HG03135 (cell line): ENCODE data around the gene PKIB.

Experiments
- ATAC-seq: cut with Tn5 transposase; IDR thresholded peaks from one replicate; pipeline ENCODE4 v1.9.1; 2021; ENCODE audit warnings: mild to moderate bottlenecking, moderate library complexity; ENCODE audit not compliant: unreplicated experiment

The PKIB gene

DNA sequence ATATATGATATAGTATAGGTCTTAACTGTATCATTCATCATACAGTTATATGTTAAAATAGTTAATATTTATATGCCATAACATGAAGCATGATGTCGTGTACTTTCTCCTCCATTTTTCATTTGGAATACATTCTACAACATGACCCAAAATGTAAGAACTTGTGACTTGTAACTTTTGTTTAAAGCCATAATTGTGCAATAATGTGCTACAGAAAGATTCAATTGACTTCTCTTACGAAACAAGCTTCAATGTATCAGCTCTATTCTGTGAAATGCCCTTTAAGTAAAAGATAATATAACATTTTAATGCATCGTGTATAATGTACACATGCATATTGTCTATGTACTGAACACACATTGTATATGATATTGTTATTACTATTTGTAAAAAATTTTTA, 92.6 kb downstream of the PKIB start:
- no peak for ATAC-seq

DNA sequence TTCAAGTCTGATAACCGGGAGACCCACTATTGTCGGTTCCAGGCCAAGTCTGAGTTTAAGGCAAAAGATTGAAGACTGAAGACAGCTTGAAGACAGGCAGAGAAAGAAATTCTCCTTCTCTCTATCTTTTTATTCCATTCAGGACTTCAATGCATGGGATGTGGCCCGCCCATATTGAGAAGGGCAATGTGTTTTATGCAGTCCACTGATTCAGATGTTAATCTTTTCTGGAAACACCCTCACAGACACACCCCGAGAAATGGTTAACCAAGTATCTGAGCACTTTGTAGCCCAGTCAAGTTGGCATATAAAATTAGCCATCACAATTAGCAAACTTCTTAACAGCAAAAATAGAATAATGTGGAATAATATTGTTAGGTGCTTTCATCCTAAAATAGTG, 93.9 kb downstream of the PKIB start:
- ATAC-seq: no peak

DNA sequence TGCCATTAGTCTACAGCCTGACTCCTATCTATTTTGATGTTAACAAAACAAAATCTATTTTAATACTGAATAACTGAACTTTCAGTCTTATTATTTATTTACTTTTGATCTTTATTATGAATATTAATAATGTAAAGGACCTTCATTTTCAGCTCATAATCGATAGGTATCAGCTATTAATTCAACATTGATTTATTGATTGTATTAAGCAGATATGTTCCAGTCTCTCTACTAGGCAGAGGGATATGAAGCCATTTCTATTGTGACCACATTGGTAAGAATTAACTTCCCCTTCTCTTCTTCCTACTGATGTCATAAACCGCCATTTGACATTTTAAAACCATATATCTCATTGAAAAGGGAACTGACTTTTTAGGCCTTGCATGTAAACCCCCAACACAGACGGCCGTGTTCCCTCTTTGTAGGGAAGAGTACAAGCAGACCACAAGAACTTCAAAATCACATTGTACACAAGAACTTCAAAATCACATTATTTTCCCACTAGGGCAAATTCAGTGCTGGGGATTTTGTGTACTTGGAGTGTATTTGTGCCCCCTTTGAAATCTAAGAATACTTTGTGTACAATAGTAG, 99.8 kb downstream of the PKIB start:
- ATAC-seq: peak; percentile 72

DNA sequence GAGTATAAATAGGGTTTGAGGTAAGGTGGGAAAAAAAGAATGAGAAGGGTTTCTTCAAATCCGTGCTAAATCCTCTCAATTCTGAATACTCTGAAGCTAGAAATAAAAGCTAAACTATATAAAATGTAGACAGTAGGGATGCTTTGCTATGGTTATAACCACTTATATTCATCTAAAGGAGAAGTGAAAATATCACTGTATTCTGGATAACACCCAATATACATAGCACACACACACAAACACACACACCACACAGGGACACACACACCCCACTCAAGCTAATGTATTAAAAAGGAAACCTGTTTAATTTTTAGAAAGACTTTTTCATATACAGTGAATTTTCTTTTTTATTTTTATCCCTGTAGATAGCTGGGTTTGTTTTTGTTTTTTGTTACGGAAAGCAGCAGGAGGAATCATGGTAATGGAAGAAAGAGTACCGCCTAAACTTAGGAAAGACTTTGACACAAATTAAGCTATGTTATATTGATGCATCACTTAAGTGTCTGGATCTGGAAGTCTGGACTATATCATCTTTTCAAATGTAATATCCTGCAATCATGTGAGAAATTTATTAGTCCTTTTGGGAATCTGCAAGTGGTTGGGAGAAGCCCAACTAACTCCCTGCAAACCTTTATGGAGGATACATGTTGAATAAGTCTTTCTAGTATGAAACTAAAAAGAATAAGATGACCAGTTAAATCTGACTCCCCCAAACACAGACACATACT, 100.9 kb downstream of the PKIB start:
- no peak for ATAC-seq

DNA sequence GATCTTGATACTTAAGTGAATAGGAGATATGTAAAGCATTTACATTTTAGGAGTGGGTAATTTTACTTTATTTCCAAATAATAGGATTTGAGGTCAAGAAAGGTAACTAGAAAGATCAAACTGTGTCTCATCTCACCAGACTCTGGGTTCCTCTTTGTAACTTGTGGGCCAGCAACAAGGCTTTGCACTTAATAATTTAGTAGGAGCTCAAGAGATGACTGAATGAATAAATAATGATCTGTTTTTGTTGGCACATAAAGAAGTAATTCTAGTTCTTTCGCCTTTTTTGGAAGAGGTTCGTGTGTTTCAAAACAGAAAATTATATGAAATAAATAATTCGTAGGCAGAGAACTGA, 101.9 kb downstream of the PKIB start:
- ATAC-seq: no peak

- ATAC-seq: no peak
Measured at GRCh38 chr6:122712448-122713137, 102.4 kb downstream of the PKIB start.

DNA sequence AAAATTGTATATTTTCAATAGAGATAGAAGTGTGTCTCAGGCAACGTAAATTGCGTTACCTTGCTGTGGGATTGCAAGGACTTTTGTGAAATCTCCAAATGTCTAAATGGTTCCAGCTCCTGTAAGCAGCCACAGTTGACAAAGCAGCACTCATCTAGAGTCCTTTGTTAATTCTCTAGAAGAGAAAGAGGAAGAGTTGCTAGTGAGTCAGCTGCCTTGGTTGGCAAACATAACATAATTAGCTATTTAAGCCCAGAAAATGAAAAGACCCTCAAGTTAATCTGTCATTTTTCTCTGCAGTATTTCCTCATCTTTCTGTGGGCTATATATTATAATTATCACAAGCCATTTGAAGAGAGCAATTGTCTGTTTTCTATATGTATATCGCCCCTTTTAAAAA, 102.9 kb downstream of the PKIB start:
- ATAC-seq: no peak

- no peak for ATAC-seq
Measured at GRCh38 chr6:122714059-122714458, 103.9 kb downstream of the PKIB start.

- no peak for ATAC-seq
Measured at GRCh38 chr6:122715725-122716124, 105.5 kb downstream of the PKIB start.

GRCh38 chr6:122717350-122717749, 107.1 kb downstream of the PKIB start:
- ATAC-seq: no peak

DNA sequence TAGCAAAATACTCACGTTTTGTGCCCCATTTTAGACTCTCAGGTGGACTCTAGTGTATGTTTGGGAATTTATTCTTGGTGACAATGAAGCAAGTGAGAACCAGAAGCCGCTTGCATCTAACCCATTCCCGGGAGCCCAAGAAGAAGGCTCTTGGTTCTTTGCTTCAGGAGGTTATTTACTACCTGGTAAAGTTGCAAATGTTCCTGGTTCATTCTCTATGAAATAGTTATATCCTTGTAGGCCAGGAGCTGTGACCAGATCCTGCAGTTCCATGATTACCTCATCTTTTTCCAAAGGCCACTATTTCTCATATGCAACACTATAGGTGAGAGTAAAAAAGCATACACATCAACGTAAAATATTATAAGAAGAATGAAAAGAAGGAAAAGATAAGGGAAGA, 108.4 kb downstream of the PKIB start:
- no peak for ATAC-seq

DNA sequence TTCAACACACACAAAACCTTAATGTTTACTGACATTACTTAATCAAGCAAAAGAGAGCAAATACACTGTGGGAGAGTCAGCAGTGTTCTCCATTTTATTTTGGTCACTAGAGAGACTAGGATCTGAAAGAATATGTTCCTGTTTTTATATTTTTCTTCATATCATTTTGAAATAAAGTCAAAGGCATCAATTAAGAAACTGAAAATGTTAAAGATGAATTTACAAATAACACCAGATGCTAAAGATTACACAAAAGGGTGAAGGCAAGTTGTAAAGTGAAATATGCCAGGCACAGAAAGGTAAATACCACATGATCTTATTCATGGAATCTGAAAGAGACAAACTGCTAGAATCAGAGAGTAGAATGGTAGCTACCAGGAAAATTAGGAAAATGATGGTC, 109.0 kb downstream of the PKIB start:
- ATAC-seq: no peak

DNA sequence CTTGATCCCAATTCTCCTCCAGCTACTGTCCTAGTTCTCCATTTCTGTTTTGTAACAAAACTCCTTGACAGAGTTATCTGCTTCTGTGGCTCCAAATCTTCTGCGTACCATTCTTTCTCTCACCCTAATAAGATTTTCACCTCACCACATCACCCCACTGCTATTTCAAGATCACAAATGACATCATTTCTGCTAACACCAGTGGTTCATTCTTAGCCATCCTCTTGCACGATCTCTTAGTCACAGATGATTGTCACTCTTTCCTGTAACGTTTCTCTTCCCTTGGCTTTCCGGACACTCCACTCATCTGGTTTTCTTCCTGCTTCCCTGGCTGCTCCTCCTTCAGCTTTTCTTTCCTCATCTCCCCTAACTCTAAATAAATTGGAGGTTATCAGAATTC, 112.5 kb downstream of the PKIB start:
- ATAC-seq: no peak

DNA sequence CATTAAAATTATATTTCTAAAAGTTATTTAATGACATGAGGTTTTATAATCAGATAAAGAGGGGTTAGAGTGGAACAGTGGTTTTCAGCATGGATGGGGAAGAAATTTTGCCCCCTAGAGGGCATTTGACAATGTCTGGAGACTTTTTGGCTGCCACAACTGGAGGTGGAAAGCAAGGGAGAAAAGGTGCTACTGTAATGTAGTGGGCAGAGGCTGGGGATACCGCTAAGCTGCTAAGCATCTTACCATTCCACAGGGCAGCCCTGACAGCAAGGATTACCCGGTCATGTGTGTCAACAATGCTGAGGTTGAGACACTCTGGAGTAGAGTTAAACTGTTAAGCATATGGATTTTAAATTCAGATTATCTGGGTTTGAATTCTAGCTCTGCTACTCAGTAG, 116.4 kb downstream of the PKIB start:
- ATAC-seq: no peak

- ATAC-seq: no peak
Measured at GRCh38 chr6:122727244-122727643, 117.0 kb downstream of the PKIB start.

GRCh38 chr6:122730334-122730733, 120.1 kb downstream of the PKIB start:
- no peak for ATAC-seq

- ATAC-seq: no peak
Measured at GRCh38 chr6:122730775-122731386, 120.7 kb downstream of the PKIB start.

DNA sequence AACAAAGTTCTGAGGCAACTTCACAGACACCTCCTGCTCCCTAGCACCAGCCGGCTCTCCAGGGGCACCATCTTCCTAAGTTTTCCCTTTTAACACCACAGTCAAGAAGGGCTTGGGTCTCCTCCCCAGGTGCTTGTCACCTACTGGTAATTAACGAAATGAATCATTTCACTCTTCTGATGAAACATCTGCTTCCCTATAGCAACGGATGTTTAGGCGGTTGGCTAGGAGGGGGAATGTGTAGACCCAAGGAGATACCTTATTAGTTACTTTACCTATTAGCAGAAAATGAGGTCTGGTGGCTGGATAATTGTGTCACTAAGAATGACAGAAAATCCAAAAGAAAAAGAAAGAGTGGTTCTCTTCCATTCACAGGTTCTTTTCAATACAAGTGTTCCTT, 123.1 kb downstream of the PKIB start:
- ATAC-seq: no peak

DNA sequence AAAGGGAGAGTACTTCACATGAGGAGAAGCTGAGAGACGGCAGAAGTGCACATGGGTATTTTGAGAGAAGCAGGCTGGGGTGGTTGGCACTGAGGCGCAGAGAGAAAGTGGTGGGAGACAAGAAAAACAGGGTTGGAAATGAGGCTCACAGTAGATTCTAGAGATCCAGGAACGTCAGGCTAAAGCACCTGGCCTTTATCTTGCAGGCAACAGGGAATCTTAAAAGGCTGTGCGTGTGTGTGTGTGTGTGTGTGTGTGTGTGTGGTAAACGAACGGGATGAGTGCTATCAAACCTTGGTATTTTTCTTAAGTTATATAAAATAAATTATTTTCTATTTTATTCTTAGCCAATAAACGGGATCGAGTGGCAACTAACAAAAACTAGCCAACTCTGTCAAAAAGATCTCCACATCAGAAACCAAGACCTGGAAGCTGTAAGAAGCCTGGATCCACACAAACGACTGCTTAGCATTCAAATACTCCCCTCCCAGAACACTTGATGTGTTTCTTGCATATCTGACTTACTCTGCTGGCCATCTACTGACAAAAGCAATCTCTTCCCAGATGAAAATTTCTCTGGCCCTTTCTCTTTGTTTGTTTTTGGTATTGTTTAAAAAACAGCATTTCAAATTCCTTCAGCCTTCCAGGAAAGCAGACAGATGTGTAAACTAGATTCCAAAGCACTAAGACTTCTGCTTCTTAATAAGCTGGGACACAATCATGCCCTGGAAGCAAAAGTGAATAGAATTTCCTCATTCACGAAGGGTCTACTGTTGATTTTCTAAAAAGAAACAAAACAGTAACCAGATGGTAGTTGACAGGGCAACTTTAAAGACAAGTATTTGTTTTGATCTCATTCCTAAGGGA, 124.6 kb downstream of the PKIB start:
- ATAC-seq: no peak

GRCh38 chr6:122735582-122735981, 125.4 kb downstream of the PKIB start:
- no peak for ATAC-seq

GRCh38 chr6:122736163-122736562, 126.0 kb downstream of the PKIB start:
- ATAC-seq: no peak
